Caki2 (cell line): ENCODE results near the gene ZCCHC7. TPM values are rescaled to one million over a fixed set of nuclear protein-coding genes. Genes with fewer than 3 reads are reported as not detected.

Source experiments
- DNase-seq: peaks from one replicate; pipeline ENCODE4 v3.0.0-alpha.2; 2015; ENCODE audit warnings: low read depth
- in situ Hi-C: cut with HindIII; loops from 2 replicates; pipeline ENCODE4 v1.10.0; 2016; ENCODE audit warnings: low sequenced_read_pairs, low pct_unique_long_range_greater_than_20kb, mixed read lengths
- total RNA-seq: library from RNA; depleted of rRNA; stranded (reverse); fragments of >200 nt; shearing (Covaris generic); gene quantifications from 2 replicates; pipeline ENCODE4 v1.2.3, GENCODE V29; 2014; ENCODE audit warnings: low replicate concordance

The ZCCHC7 gene
- total RNA-seq, 1 experiment from 2014 or later: 15.4 TPM

GRCh38 chr9:37337301-37337890 lies 217.0 kb downstream of the ZCCHC7 start:
- no peak for DNase-seq
- in situ Hi-C loops: no loop called here

- DNase-seq: no peak
- in situ Hi-C loops: no loop called here
Measured at GRCh38 chr9:37338218-37338617, 217.8 kb downstream of the ZCCHC7 start.

- in situ Hi-C loops: no loop called here
- DNase-seq: peak; percentile 73
Measured at GRCh38 chr9:37339923-37340322, 219.5 kb downstream of the ZCCHC7 start.

- in situ Hi-C loops: no loop called here
- no peak for DNase-seq
Measured at GRCh38 chr9:37340961-37341360, 220.6 kb downstream of the ZCCHC7 start.

GRCh38 chr9:37341704-37342103 lies 221.3 kb downstream of the ZCCHC7 start:
- no peak for DNase-seq

GRCh38 chr9:37342493-37342892 lies 222.1 kb downstream of the ZCCHC7 start:
- no peak for DNase-seq
- in situ Hi-C loops: no loop called here

More at GRCh38 chr9:37341704-37342103, 221.3 kb downstream of the ZCCHC7 start:
- in situ Hi-C loops: no loop called here

- DNase-seq: no peak
- in situ Hi-C loops: no loop called here
Measured at GRCh38 chr9:37342895-37343294, 222.5 kb downstream of the ZCCHC7 start.

GRCh38 chr9:37343724-37344123 lies 223.3 kb downstream of the ZCCHC7 start:
- no peak for DNase-seq
- in situ Hi-C loops: no loop called here

GRCh38 chr9:37345038-37345437 lies 224.7 kb downstream of the ZCCHC7 start:
- in situ Hi-C loops: no loop called here
- no peak for DNase-seq

- in situ Hi-C loops: no loop called here
Measured at GRCh38 chr9:37348917-37349316, 228.5 kb downstream of the ZCCHC7 start.

GRCh38 chr9:37350486-37351190 lies 230.3 kb downstream of the ZCCHC7 start:
- in situ Hi-C loops: no loop called here
- no peak for DNase-seq

More at GRCh38 chr9:37348917-37349316, 228.5 kb downstream of the ZCCHC7 start:
- DNase-seq: no peak

GRCh38 chr9:37353791-37354190 lies 233.4 kb downstream of the ZCCHC7 start:
- in situ Hi-C loops: no loop called here
- no peak for DNase-seq

- in situ Hi-C loops: no loop called here
- DNase-seq: no peak
Measured at GRCh38 chr9:37362430-37362829, 242.1 kb downstream of the ZCCHC7 start.

GRCh38 chr9:37363124-37363523 lies 242.8 kb downstream of the ZCCHC7 start:
- in situ Hi-C loops: no loop called here
- DNase-seq: no peak

GRCh38 chr9:37364136-37364535 lies 243.8 kb downstream of the ZCCHC7 start:
- in situ Hi-C loops: no loop called here
- no peak for DNase-seq

- DNase-seq: no peak
- in situ Hi-C loops: no loop called here
Measured at GRCh38 chr9:37364751-37365360, 244.5 kb downstream of the ZCCHC7 start.

- DNase-seq: no peak
- in situ Hi-C loops: no loop called here
Measured at GRCh38 chr9:37369671-37370070, 249.3 kb downstream of the ZCCHC7 start.

GRCh38 chr9:37370282-37370681 lies 249.9 kb downstream of the ZCCHC7 start:
- in situ Hi-C loops: no loop called here

GRCh38 chr9:37370968-37371563 lies 250.7 kb downstream of the ZCCHC7 start:
- DNase-seq: no peak
- in situ Hi-C loops: no loop called here

More at GRCh38 chr9:37370282-37370681, 249.9 kb downstream of the ZCCHC7 start:
- DNase-seq: no peak
